HG03103 (cell line): ENCODE measurements around the gene KCNQ5.
A peak's percentile ranks its signal among the peaks of the same experiment; 100 is the strongest.

Experiments
- ATAC-seq: cut with Tn5 transposase; IDR thresholded peaks from one replicate; pipeline ENCODE4 v1.9.1; 2021; ENCODE audit warnings: low read depth; ENCODE audit not compliant: unreplicated experiment

The KCNQ5 gene

GRCh38 chr6:72787391-72788031, 165.6 kb downstream of the KCNQ5 start:
- ATAC-seq: no peak

DNA sequence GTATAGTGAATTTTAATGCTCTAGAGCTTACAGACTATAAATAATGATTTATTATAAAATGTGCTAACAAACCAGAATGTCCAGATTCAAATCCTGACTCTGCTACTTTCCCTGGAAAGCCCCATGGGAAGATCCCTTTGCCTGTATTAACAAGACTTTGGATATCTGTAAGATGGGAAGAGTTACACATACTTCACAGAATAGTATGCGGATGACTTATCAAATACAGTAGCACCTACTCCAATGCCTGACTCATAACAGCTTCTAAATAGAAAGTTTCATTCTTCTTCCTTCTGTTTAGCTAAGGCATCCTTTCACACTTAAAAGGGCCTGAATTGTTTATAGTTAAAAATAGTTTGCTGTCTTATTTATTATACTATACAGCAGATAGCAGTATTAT, 166.3 kb downstream of the KCNQ5 start:
- ATAC-seq: no peak

DNA sequence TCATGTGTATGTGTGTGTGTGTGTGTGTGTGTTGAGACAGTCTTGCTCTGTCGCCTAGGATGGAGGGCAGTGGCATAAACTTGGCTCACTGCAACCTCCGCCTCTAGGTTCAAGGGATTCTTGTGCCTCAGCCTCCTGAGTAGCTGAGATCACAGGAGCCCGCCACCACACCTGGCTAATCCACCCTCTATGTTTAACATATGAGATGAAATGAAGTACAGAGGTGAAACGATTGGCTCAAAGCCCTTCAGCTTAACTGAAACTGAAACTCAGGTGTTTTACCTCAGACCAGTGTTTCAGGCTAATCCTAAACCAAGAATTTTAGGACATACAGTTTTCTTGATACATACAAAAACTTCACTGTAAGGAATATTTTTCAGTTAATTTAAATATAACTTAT, 167.3 kb downstream of the KCNQ5 start:
- no peak for ATAC-seq

GRCh38 chr6:72792692-72793091, 170.8 kb downstream of the KCNQ5 start:
- no peak for ATAC-seq

DNA sequence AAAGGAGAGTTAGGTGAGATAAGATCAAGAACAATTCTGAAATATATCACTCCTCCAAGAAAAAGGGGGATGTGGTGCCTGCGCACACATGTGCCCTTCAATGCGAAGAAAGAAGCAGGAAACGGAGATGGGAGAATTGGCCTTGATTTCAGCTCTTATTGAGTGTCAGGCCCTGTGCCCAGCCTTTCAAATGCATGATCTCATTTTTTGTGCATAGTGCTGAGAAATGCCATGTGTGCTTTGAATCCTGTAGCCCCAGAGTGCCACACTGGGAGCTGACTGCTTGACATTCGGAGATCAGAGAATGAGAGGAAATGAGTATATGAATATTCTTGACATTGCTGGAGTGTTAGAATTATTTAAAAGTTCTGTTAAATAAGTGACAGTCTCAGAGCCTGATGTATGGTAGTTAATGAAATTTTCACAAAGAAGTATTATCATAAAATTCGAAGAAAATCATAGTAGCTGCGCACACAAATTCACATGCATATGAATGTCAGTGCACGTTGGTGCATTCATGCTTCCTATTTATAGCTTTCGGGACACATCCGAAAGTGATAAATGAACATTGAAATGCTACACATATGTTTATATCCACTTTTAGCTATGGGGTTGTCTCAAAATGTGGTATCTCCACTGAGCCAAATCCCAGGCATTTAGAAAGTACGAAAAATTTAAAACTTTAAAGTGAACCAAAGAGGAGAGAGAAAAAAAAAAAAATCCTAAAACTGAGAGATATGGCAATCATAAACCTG, 172.0 kb downstream of the KCNQ5 start:
- no peak for ATAC-seq

- ATAC-seq: no peak
Measured at GRCh38 chr6:72798196-72798595, 176.3 kb downstream of the KCNQ5 start.

DNA sequence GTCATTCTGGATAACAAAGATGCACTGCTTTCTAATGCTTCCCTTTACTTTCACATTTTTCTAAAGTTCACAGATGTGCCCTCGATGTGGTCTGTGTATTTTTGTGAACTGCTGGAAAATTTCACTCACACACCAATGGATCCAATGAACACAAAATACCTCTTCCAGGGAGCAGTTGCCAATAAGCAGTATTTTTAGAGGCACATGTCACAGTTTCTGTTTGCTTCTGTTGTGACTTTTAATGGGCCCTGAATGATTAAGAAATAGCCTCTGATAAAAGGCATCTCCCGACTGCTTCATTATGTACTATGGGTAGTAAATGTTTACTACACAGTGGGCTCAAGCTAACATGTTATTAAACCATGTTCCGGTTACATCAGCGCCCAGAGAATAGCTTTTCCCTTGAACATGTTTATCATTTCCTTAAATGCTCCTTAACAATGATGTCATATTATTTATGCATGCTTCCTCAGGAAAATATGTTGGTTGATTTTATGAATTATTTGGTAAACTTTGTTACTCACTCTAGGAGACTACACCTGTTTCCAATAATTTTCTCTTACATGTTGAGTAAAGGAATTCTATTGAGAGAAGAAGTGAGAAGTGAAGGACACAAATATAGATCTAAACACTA, 188.0 kb downstream of the KCNQ5 start:
- no peak for ATAC-seq

GRCh38 chr6:72810571-72811280, 188.9 kb downstream of the KCNQ5 start:
- ATAC-seq: no peak

GRCh38 chr6:72811971-72812421, 190.1 kb downstream of the KCNQ5 start:
- ATAC-seq: no peak

- ATAC-seq: no peak
Measured at GRCh38 chr6:72813807-72814596, 192.1 kb downstream of the KCNQ5 start.

GRCh38 chr6:72816022-72816421, 194.2 kb downstream of the KCNQ5 start:
- ATAC-seq: no peak

GRCh38 chr6:72817208-72817607, 195.3 kb downstream of the KCNQ5 start:
- ATAC-seq: no peak

GRCh38 chr6:72819609-72820008, 197.7 kb downstream of the KCNQ5 start:
- ATAC-seq: no peak

- no peak for ATAC-seq
Measured at GRCh38 chr6:72820153-72820552, 198.3 kb downstream of the KCNQ5 start.

DNA sequence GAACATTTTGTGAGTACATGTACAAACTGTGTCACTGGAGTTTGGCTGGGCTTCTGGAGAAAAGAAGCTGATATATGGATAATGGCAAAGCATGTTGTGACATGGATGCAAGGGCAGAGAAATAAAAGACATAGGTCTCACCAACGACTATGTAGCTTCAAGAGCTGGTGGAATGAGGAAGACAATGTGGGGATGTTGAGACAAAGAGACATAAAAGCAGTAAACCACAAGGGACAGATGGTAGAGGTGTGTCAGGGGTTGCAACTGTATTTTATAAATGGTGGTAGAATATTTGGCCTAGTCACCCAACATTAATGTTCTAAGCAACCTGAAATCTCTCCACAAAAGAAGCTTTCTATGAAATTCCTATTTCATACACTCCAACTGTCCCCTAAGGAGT, 199.0 kb downstream of the KCNQ5 start:
- no peak for ATAC-seq

GRCh38 chr6:72822023-72822422, 200.2 kb downstream of the KCNQ5 start:
- ATAC-seq: no peak

- no peak for ATAC-seq
Measured at GRCh38 chr6:72822691-72823090, 200.8 kb downstream of the KCNQ5 start.

DNA sequence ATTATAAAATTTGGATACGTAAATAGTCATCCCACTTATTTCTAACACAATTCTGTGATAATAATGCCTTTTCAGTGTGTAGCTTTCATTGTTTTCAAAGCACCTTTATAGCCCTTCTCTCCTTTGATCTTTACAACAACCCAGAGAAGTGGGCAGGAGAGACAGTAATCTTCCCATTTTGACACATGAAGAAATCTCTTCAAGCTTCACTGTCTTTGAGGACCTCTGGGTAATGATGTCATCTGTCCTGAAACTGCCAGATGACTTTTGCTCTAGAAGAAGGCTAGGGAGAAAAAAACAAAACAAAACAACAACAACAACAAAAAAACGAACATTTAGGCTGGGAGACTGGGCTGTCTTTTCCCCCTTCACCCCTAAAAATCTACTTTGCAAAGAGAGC, 203.0 kb downstream of the KCNQ5 start:
- peak; percentile 67 for ATAC-seq

DNA sequence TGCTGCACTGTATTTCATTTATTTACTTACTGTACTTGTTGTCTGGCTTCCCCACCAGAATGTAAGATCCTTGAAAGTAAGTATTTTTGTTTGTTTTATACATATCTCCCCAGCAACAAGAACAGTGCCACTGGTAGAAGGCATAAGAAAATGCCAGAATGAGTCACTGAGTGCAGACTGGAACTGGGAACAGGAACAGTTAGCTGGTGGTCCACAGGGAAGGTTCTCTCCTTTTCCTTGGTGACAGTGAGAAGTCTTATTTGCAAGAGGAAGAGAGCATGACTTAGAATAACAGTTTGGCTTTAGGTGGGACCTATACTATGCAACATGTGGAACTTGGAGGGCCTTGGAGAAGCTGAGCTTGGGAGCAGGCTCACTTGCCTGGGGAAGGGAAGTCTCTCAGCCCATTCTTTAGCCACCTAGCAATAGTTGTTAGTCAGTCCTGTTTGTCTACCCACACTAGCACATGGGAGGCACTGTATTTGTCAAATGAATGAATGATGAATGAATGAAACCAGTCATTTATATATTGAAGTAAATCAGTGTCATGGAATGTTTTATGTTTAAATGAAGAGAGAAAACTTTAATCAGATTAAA, 203.5 kb downstream of the KCNQ5 start:
- peak; percentile 41 for ATAC-seq

DNA sequence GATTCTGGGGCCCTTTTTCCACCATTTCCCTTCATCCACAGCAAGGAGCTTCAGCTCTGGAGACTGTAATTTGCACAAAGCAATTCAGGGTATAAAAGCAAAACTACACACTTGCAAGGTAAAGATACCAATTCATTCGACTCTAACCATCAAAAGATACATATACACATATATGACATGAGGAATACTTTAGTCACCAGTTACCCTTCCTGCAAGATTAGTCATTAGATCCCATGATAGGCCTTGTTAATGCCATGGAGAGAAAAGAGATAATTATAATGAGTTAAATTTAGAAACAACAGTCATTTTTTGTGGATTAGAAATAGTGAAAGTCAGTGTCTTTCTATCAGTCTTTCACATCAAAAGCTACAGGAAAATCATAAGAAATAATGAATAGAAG, 204.2 kb downstream of the KCNQ5 start:
- ATAC-seq: no peak
